ENCODE measurements around the gene SIPA1L2. TPM values are rescaled to one million over a fixed set of nuclear protein-coding genes. Genes with fewer than 3 reads are reported as not detected.

The SIPA1L2 gene
- total RNA-seq, 3 donors from 2014 or later (not counting 1 experiment from before 2014, with no cell fraction given) = 1.5 to 2.3 (median 1.6) TPM

DNA sequence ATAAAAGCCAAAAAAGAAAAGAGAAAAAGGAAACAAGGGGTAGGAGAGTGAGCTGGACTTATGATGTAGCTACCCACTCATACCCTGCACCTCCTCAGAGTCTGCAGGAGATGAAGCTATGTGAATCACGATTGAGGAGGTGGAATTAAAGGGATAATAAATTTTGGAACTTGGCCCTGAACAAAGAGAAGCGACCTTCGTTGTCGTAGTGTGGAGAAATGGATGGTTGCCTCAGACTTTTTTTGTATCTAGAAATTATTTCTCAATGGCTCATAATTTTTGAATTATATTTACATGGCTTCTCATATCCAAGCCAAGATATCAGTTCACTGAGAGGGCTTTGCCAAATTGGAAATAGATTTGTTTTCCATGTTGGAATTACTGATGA, 37.8 kb upstream of the SIPA1L2 start:
- H3K27me3 ChIP-seq (ENCODE audit: control insufficient read depth, insufficient read depth, low read length) = no peaks in the 10 kb centered on the region
- no peaks in the 10 kb centered on the region for H3K36me3 ChIP-seq (ENCODE audit: control insufficient read depth, insufficient read depth, low read length)
- no peaks in the 10 kb centered on the region for H3K36me3 Mint-ChIP-seq
- DNase-seq = no peak
- no peak overlapping the region for H3K4me3 ChIP-seq (ENCODE audit: low read length)
- H3K27me3 Mint-ChIP-seq (ENCODE audit: low read depth in 2 of 2) = peaks cover 10 to 15% of the 10 kb centered on the region in 2 donors
- no peak overlapping the region for H3K27ac Mint-ChIP-seq
- no peaks in the 10 kb centered on the region for H3K9me3 Mint-ChIP-seq
- intact Hi-C loops (cut with micrococcal nuclease) = no loop called here
- H3K9me3 ChIP-seq (ENCODE audit: control insufficient read depth, insufficient read depth, low read length) = no peaks in the 10 kb centered on the region
- ATAC-seq = no peak
- H3K4me1 Mint-ChIP-seq = peaks cover 9 to 10% of the 10 kb centered on the region in 2 donors
- H3K4me3 Mint-ChIP-seq = no peak overlapping the region
- no peaks in the 10 kb centered on the region for H3K4me1 ChIP-seq (ENCODE audit: control insufficient read depth, insufficient read depth, low read length)
- WGBS (ENCODE audit: insufficient coverage) = 30% methylated on average over 4 of the region's 4 CpGs
- TF ChIP-seq, protein P1, sequence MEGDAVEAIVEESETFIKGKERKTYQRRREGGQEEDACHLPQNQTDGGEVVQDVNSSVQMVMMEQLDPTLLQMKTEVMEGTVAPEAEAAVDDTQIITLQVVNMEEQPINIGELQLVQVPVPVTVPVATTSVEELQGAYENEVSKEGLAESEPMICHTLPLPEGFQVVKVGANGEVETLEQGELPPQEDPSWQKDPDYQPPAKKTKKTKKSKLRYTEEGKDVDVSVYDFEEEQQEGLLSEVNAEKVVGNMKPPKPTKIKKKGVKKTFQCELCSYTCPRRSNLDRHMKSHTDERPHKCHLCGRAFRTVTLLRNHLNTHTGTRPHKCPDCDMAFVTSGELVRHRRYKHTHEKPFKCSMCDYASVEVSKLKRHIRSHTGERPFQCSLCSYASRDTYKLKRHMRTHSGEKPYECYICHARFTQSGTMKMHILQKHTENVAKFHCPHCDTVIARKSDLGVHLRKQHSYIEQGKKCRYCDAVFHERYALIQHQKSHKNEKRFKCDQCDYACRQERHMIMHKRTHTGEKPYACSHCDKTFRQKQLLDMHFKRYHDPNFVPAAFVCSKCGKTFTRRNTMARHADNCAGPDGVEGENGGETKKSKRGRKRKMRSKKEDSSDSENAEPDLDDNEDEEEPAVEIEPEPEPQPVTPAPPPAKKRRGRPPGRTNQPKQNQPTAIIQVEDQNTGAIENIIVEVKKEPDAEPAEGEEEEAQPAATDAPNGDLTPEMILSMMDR (IDR thresholded peaks at IDR 0.05) = no peak
- H3K27ac ChIP-seq (ENCODE audit: low read length) = no peak overlapping the region

GRCh38 chr1:232667094-232667777, 37.3 kb upstream of the SIPA1L2 start:
- Histone ChIP-seq H3K27ac (ENCODE audit: low read length) (no peak overlapping the region), H3K4me1 (ENCODE audit: control insufficient read depth, insufficient read depth, low read length) (no peaks in the 10 kb centered on the region), H3K9me3 (ENCODE audit: control insufficient read depth, insufficient read depth, low read length) (no peaks in the 10 kb centered on the region), H3K4me3 (ENCODE audit: low read length) (no peak overlapping the region), H3K27me3 (ENCODE audit: control insufficient read depth, insufficient read depth, low read length) (no peaks in the 10 kb centered on the region), H3K36me3 (ENCODE audit: control insufficient read depth, insufficient read depth, low read length) (no peaks in the 10 kb centered on the region)
- TF ChIP-seq, protein P1 (IDR thresholded peaks at IDR 0.05) = no peak
- Mint-ChIP-seq H3K27me3 (ENCODE audit: low read depth in 2 of 2) (peaks cover 12 to 15% of the 10 kb centered on the region in 2 donors), H3K9me3 (no peaks in the 10 kb centered on the region), H3K36me3 (no peaks in the 10 kb centered on the region), H3K4me3 (no peak overlapping the region), H3K4me1 (peaks cover 9 to 10% of the 10 kb centered on the region in 2 donors), H3K27ac (no peak overlapping the region)
- DNase-seq = no peak
- intact Hi-C loops (cut with micrococcal nuclease) = no loop called here
- WGBS (ENCODE audit: insufficient coverage) = 48% methylated on average over 2 of the region's 3 CpGs
- ATAC-seq = no peak

GRCh38 chr1:232664844-232665777, 35.2 kb upstream of the SIPA1L2 start:
- H3K4me1 ChIP-seq (ENCODE audit: control insufficient read depth, insufficient read depth, low read length) = no peaks in the 10 kb centered on the region
- DNase-seq = no peak
- no peaks in the 10 kb centered on the region for H3K36me3 ChIP-seq (ENCODE audit: control insufficient read depth, insufficient read depth, low read length)
- no peaks in the 10 kb centered on the region for H3K36me3 Mint-ChIP-seq
- intact Hi-C loops (cut with micrococcal nuclease) = no loop called here
- no peak overlapping the region for H3K4me3 Mint-ChIP-seq
- H3K9me3 Mint-ChIP-seq = no peaks in the 10 kb centered on the region
- H3K9me3 ChIP-seq (ENCODE audit: control insufficient read depth, insufficient read depth, low read length) = no peaks in the 10 kb centered on the region
- H3K27me3 Mint-ChIP-seq (ENCODE audit: low read depth in 2 of 2) = peaks cover 15 to 16% of the 10 kb centered on the region in 2 donors
- no peaks in the 10 kb centered on the region for H3K27me3 ChIP-seq (ENCODE audit: control insufficient read depth, insufficient read depth, low read length)
- H3K4me1 Mint-ChIP-seq = peaks cover 9 to 10% of the 10 kb centered on the region in 2 donors
- 85% methylated on average over 2 of the region's 3 CpGs for WGBS (ENCODE audit: insufficient coverage)
- H3K4me3 ChIP-seq (ENCODE audit: low read length) = no peak overlapping the region
- no peak for ATAC-seq
- no peak overlapping the region for H3K27ac ChIP-seq (ENCODE audit: low read length)
- TF ChIP-seq, protein P1 (IDR thresholded peaks at IDR 0.05) = no peak
- no peak overlapping the region for H3K27ac Mint-ChIP-seq
